ENCODE results near the gene EVX1.

DNA sequence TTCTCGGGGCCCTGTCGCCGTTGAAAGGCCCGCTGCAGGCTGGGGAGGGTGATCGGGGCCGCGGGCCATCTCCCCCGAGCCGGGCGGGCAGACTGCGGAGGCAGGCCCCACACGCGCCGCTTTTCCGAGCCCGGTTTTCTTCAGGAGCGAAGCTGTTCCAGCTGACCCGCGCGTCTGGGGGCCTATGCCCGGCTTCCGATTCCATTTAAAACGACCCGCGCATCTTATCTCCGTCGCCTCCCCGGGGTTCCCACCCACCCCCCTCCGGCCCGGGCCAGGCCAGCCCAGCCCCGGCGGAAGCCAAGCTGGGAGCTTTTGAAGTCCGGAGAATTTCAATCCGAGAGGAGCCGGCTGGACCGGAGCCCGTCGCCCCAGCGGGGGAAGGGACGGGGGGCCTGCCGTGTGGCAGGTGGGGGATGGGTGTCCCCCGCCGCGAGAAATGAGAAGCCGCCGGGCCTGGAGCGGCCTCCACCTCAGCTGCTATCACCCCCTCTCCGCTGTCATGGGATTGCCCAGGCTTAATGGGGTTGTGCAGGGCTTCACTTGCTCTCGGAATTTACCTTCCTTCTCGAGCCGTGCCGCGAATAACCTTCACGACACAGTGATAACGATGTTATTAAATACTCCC lies 3.1 kb upstream of the EVX1 start:
- no peak for TF ChIP-seq EZH2 (IDR thresholded peaks at IDR 0.05; ENCODE audit: insufficient read depth, poor library complexity, severe bottlenecking)
- TF ChIP-seq EZH2phosphoT487 (IDR thresholded peaks at IDR 0.05; ENCODE audit: insufficient read depth, low read depth): no peak

All from GM23248 (cell line).